ENCODE data around the gene MAMLD1.

GRCh38 chrX:150360331-150360730 is 2.8 kb upstream of the MAMLD1 start:
- no peak for TF ChIP-seq POLR2A (IDR thresholded peaks at IDR 0.05)
- TF ChIP-seq, protein P1, sequence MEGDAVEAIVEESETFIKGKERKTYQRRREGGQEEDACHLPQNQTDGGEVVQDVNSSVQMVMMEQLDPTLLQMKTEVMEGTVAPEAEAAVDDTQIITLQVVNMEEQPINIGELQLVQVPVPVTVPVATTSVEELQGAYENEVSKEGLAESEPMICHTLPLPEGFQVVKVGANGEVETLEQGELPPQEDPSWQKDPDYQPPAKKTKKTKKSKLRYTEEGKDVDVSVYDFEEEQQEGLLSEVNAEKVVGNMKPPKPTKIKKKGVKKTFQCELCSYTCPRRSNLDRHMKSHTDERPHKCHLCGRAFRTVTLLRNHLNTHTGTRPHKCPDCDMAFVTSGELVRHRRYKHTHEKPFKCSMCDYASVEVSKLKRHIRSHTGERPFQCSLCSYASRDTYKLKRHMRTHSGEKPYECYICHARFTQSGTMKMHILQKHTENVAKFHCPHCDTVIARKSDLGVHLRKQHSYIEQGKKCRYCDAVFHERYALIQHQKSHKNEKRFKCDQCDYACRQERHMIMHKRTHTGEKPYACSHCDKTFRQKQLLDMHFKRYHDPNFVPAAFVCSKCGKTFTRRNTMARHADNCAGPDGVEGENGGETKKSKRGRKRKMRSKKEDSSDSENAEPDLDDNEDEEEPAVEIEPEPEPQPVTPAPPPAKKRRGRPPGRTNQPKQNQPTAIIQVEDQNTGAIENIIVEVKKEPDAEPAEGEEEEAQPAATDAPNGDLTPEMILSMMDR (IDR thresholded peaks at IDR 0.05) = no peak

All from esophagus squamous epithelium (tissue), 4 donors.